B cell (primary cell): ENCODE measurements around the gene NLRP9.
"Not testable (repeated sequence)": the region's sequence is repeated elsewhere in the genome, so short reads cannot be mapped to it uniquely, and the experiment has no call there.

Source experiments
- EZH2 ChIP-seq: IDR thresholded peaks from 2 replicates; pipeline ENCODE4 v1.6.1; 2012; ENCODE audit warnings: borderline replicate concordance, low read depth, mild to moderate bottlenecking, moderate library complexity, low read length; ENCODE audit not compliant: insufficient read depth, poor library complexity, severe bottlenecking
- TF ChIP-seq, protein P1 (sequence below): fragments of 200-600 bp; IDR thresholded peaks from one replicate; pipeline ENCODE4 v1.8.0; 2022; ENCODE audit warnings: antibody characterized with exemption, mild to moderate bottlenecking

DNA sequence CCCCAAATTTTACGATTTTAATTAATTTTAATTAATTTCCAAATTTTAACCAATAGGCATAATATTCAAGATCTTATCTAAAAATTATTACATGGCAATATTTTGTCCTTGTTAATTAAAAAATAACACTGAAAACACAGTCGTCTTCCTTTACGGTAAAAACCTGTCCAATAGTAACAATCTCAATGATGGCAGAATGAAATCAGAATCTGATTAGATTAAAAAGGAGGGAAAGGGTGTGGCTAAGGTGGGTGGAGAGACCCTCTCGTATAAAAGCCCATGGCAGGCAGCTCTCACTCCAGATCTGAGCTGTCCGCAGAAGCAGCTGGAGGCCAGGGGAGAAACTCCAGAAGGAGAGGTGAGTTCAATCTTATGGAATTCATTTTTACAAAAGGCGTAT is 30.6 kb upstream of the NLRP9 start, which contains the start of gene RFPL4AL1:
- TF ChIP-seq, protein P1, sequence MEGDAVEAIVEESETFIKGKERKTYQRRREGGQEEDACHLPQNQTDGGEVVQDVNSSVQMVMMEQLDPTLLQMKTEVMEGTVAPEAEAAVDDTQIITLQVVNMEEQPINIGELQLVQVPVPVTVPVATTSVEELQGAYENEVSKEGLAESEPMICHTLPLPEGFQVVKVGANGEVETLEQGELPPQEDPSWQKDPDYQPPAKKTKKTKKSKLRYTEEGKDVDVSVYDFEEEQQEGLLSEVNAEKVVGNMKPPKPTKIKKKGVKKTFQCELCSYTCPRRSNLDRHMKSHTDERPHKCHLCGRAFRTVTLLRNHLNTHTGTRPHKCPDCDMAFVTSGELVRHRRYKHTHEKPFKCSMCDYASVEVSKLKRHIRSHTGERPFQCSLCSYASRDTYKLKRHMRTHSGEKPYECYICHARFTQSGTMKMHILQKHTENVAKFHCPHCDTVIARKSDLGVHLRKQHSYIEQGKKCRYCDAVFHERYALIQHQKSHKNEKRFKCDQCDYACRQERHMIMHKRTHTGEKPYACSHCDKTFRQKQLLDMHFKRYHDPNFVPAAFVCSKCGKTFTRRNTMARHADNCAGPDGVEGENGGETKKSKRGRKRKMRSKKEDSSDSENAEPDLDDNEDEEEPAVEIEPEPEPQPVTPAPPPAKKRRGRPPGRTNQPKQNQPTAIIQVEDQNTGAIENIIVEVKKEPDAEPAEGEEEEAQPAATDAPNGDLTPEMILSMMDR, result not testable (repeated sequence)
- not testable (repeated sequence) for TF ChIP-seq EZH2
